ENCODE data around the gene SLC7A6OS.

DNA sequence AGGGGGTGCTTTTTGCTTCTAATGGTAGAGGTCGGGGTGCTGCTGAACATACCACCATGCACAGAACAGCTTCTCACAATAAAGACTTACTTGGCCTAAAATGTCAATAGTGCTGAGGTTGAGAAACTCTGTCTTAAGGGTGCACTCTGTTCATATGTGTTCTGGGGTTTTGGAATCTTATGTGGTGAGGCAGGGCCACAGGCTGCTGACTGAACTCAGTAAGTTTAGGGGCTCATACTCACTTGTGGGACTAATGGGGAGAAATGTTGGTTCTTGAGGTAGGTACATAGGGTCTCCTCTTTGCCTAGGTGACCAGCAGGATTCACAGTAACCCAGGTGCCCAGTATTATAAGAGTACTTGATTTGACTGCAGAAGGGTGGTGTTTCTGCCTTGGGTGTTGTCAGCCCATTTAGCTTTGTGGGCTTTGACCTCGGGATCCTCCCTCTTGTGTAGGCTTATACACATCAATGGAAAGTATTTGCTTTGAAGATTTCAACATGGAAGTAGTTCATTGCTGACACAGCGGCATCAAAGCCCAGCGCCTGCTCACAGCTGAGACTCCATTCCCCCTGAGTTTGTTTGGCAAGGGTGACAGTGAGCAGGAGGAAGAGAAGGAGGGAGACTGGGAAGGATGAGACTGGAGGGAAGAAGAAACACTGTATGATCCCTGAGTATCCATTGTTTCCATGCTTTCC lies 29.2 kb downstream of the SLC7A6OS start:
- TF ChIP-seq, protein P1, sequence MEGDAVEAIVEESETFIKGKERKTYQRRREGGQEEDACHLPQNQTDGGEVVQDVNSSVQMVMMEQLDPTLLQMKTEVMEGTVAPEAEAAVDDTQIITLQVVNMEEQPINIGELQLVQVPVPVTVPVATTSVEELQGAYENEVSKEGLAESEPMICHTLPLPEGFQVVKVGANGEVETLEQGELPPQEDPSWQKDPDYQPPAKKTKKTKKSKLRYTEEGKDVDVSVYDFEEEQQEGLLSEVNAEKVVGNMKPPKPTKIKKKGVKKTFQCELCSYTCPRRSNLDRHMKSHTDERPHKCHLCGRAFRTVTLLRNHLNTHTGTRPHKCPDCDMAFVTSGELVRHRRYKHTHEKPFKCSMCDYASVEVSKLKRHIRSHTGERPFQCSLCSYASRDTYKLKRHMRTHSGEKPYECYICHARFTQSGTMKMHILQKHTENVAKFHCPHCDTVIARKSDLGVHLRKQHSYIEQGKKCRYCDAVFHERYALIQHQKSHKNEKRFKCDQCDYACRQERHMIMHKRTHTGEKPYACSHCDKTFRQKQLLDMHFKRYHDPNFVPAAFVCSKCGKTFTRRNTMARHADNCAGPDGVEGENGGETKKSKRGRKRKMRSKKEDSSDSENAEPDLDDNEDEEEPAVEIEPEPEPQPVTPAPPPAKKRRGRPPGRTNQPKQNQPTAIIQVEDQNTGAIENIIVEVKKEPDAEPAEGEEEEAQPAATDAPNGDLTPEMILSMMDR (IDR thresholded peaks at IDR 0.05): no peak
- TF ChIP-seq, protein P2, sequence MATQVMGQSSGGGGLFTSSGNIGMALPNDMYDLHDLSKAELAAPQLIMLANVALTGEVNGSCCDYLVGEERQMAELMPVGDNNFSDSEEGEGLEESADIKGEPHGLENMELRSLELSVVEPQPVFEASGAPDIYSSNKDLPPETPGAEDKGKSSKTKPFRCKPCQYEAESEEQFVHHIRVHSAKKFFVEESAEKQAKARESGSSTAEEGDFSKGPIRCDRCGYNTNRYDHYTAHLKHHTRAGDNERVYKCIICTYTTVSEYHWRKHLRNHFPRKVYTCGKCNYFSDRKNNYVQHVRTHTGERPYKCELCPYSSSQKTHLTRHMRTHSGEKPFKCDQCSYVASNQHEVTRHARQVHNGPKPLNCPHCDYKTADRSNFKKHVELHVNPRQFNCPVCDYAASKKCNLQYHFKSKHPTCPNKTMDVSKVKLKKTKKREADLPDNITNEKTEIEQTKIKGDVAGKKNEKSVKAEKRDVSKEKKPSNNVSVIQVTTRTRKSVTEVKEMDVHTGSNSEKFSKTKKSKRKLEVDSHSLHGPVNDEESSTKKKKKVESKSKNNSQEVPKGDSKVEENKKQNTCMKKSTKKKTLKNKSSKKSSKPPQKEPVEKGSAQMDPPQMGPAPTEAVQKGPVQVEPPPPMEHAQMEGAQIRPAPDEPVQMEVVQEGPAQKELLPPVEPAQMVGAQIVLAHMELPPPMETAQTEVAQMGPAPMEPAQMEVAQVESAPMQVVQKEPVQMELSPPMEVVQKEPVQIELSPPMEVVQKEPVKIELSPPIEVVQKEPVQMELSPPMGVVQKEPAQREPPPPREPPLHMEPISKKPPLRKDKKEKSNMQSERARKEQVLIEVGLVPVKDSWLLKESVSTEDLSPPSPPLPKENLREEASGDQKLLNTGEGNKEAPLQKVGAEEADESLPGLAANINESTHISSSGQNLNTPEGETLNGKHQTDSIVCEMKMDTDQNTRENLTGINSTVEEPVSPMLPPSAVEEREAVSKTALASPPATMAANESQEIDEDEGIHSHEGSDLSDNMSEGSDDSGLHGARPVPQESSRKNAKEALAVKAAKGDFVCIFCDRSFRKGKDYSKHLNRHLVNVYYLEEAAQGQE (IDR thresholded peaks at IDR 0.05; ENCODE audit: insufficient read depth in 1 of 2, low read depth in 2 of 2, low read length in 1 of 2): no peak
- no peak for TF ChIP-seq TCF7L2 (IDR thresholded peaks at IDR 0.05; ENCODE audit: low read depth, low read length)
- TF ChIP-seq POLR2AphosphoS5 (IDR thresholded peaks at IDR 0.05; ENCODE audit: low read depth, low read length): no peak
